Measurements from ENCODE around the gene HECW1.

HECW1 gene

DNA sequence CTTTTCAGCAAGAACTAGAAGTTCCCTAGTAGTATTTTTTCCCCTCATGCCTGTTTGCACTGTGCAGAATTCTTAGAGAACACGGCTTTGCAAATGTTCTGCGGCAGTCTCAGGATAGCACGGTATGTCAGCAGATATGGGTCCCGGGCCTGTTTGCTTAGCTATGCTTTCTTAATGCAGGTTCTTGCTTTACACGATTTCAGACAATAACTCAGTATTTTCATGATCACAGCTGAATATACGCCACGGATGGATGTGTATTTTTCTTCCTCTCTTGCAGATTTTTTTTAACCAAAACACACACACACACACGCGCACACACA lies 137.3 kb downstream of the HECW1 start:
- DNase-seq (ENCODE audit: low read depth, low spot score) = no peak
- CTCF ChIA-PET = interaction anchor here (1.0 to 6.6 kb wide), 4 partner anchors 9 to 308 kb away, joined by 3 to 74 read pairs (median 13); no protein-coding TSS in a partner anchor
- TF ChIP-seq, protein P1, sequence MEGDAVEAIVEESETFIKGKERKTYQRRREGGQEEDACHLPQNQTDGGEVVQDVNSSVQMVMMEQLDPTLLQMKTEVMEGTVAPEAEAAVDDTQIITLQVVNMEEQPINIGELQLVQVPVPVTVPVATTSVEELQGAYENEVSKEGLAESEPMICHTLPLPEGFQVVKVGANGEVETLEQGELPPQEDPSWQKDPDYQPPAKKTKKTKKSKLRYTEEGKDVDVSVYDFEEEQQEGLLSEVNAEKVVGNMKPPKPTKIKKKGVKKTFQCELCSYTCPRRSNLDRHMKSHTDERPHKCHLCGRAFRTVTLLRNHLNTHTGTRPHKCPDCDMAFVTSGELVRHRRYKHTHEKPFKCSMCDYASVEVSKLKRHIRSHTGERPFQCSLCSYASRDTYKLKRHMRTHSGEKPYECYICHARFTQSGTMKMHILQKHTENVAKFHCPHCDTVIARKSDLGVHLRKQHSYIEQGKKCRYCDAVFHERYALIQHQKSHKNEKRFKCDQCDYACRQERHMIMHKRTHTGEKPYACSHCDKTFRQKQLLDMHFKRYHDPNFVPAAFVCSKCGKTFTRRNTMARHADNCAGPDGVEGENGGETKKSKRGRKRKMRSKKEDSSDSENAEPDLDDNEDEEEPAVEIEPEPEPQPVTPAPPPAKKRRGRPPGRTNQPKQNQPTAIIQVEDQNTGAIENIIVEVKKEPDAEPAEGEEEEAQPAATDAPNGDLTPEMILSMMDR (IDR thresholded peaks at IDR 0.05; ENCODE audit: insufficient read depth, low read length, missing control alignments) = no peak
- no peak overlapping the region for H3K4me3 ChIP-seq (ENCODE audit: low read depth, low read length)
- POLR2A ChIA-PET = no interaction called here

- H3K4me3 ChIP-seq (ENCODE audit: low read depth, low read length) = no peak overlapping the region
- POLR2A ChIA-PET = interaction anchor here (0.9 kb wide), 1 partner anchor 329 kb away, joined by 3 read pairs; the partner anchor contains the start of genes MRPL32 and PSMA2
- DNase-seq (ENCODE audit: low read depth, low spot score) = peak; percentile 53
- TF ChIP-seq, protein P1 (IDR thresholded peaks at IDR 0.05; ENCODE audit: insufficient read depth, low read length, missing control alignments) = peak; percentile 79
- CTCF ChIA-PET = interaction anchor here (0.6 to 7.0 kb wide), 48 partner anchors 9 to 1321 kb away, joined by 3 to 162 read pairs (median 4); partner anchors contain the start of genes C7orf25, MRPL32 and PSMA2
Measured at GRCh38 chr7:43260980-43261878, 148.8 kb downstream of the HECW1 start.

DNA sequence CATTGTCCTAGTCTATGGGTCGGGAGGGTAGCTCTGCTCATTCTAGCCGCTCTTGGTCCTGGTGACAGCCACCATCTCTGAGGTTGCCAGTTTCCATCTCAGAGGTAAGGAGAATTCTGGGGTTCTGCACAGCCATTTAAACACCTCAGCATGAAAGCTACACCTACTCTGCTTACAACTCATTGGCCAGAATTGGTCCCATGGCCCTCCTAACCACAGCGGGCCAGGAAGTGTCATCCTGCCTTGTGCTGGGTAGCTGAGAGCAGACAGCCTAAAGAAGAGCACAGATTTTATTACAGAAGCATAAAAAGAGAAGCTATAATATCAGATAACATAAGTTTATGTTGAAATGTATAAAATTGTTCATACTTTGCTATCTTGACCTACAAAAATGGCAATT lies 152.7 kb downstream of the HECW1 start:
- ChIA-PET POLR2A (no interaction called here), CTCF (interaction anchor here (1.3 to 1.7 kb wide), 2 partner anchors 324 to 333 kb away, joined by 3 to 10 read pairs; partner anchors contain the start of genes MRPL32 and PSMA2)
- TF ChIP-seq, protein P1 (IDR thresholded peaks at IDR 0.05; ENCODE audit: insufficient read depth, low read length, missing control alignments) = no peak
- no peak overlapping the region for H3K4me3 ChIP-seq (ENCODE audit: low read depth, low read length)
- no peak for DNase-seq (ENCODE audit: low read depth, low spot score)

- H3K4me3 ChIP-seq (ENCODE audit: low read depth, low read length) = no peak overlapping the region
- CTCF ChIA-PET = no interaction called here
- DNase-seq (ENCODE audit: low read depth, low spot score) = no peak
- TF ChIP-seq, protein P1 (IDR thresholded peaks at IDR 0.05; ENCODE audit: insufficient read depth, low read length, missing control alignments) = no peak
- POLR2A ChIA-PET = no interaction called here
Measured at GRCh38 chr7:43273939-43274719, 161.7 kb downstream of the HECW1 start.

DNA sequence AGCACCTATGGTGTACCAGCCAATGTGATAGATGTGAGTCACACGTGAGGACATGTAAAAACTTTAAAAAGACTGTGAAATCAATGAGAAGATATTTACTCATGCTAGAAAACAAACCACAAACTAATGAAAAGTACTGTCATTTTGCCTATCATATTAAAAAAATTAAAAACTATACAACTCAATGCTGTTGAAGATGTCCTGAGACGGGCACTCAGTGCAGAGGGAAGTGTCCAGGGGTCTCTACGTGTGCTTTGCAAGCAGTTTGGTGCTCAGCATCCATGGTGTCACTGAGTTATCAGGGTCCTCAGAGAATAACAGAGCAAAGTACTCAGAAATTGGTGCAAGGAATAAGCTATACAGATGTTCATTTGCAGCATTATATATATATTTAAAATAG lies 162.3 kb downstream of the HECW1 start:
- POLR2A ChIA-PET = no interaction called here

More for the DNA sequence above, 162.3 kb downstream of the HECW1 start:
- TF ChIP-seq, protein P1 (IDR thresholded peaks at IDR 0.05; ENCODE audit: insufficient read depth, low read length, missing control alignments) = no peak
- DNase-seq (ENCODE audit: low read depth, low spot score) = no peak
- H3K4me3 ChIP-seq (ENCODE audit: low read depth, low read length) = no peak overlapping the region
- CTCF ChIA-PET = interaction anchor here (1.0 to 1.9 kb wide), 2 partner anchors 13 to 334 kb away, joined by 3 to 4 read pairs; no protein-coding TSS in a partner anchor
